DLD1 (cell line): ENCODE results near the gene GSG1L.

ENCODE experiments used
- in situ Hi-C: cut with HindIII; loops from 2 replicates; pipeline ENCODE4 v1.10.0; 2017; ENCODE audit warnings: low sequenced_read_pairs

Gene GSG1L

GRCh38 chr16:28092721-28093384, 29.3 kb upstream of the GSG1L start:
- in situ Hi-C loops: no loop called here

- in situ Hi-C loops: no loop called here
Measured at GRCh38 chr16:28091656-28092055, 28.1 kb upstream of the GSG1L start.

GRCh38 chr16:28090646-28091377, 27.3 kb upstream of the GSG1L start:
- in situ Hi-C loops: no loop called here

DNA sequence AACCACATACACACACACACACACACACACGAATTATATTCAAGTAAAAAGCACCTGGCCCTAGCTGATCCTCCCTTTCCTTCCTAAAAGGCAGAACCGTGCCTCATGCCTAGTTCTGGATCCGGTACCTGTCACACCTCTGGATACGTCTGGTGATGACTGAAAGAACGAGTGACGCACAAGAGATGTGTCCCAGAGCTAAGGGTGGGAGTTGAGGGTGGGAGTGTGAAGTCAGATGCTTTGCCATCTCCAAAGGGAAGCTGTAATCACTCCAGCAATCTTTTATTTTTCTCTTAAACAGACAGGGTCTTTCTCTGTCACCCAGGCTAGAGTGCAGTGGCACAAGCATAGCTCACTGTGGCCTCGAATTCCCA, 26.5 kb upstream of the GSG1L start:
- in situ Hi-C loops: no loop called here

GRCh38 chr16:28089205-28089991, 25.9 kb upstream of the GSG1L start:
- in situ Hi-C loops: no loop called here

GRCh38 chr16:28087675-28088300, 24.3 kb upstream of the GSG1L start:
- in situ Hi-C loops: no loop called here

GRCh38 chr16:28087140-28087660, 23.7 kb upstream of the GSG1L start:
- in situ Hi-C loops: no loop called here

- in situ Hi-C loops: no loop called here
Measured at GRCh38 chr16:28086186-28087139, 22.9 kb upstream of the GSG1L start.

- in situ Hi-C loops: no loop called here
Measured at GRCh38 chr16:28085389-28086171, 22.1 kb upstream of the GSG1L start.

GRCh38 chr16:28084209-28084608, 20.7 kb upstream of the GSG1L start:
- in situ Hi-C loops: no loop called here

GRCh38 chr16:28082624-28083023, 19.1 kb upstream of the GSG1L start:
- in situ Hi-C loops: no loop called here

DNA sequence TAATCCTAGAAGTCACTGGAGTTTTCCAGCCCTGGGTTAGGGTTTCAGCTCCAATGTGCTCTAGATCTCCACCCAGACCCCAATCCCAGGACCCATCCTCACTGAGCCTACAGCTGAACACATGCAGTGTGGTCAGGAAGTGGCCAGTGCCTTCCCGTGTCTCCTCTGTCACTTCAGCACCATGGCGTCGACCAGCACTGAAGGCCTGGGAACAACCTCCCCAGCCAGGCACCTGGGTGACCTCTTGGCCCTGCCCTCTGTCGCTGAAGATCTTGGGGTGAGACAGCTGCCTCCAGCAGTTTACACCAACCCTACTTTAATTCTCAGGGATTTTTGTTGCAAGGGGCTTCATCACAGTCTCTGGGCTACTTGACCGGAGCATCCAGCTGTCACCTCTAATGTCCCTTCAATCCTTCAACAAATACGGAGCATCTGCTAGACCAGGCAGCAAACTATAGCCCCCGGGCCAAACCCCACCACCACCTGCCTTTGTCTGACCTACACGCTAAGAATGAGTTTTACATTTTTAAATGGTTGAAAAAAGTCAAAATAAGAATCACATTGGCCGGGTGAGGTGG, 18.0 kb upstream of the GSG1L start:
- in situ Hi-C loops: no loop called here

- in situ Hi-C loops: no loop called here
Measured at GRCh38 chr16:28078261-28078660, 14.7 kb upstream of the GSG1L start.

DNA sequence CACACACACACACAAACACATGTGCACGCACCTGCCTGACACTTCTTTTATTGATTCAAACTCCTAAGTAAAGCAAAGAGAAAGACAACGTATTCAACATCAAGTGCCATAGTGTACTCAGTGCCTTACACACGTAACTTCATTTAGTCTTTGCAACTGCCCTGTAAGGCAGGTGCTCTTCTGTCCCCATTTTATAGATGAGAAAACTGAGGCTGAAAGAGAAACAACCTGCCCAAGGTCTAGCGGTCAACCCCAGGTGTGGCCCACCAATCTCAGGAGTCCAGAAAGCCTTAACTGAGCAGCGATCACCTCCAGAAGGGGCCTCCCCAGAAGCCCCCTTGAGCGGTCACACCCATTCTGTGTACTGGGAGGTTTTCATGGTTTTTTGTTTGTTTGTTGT, 10.3 kb upstream of the GSG1L start:
- in situ Hi-C loops: no loop called here

DNA sequence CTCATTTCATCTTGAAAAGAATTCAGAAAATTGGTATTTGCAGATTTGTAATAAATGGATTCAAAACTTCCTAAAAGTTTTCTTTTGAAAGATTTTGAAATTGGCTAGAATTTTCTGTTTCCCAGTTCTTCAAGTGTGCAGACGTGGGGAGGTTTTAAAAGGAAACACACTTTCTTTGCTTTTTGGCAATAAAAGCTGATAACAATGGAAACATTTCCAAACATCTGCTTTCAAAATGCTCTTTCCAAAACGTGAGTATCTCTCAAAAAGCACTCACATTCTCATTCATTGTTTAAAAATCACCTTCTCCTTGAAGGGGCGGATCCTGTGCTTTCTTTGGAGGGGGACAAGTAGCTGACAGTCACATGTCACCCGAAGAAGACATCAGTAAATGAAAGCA, 8.6 kb upstream of the GSG1L start:
- in situ Hi-C loops: no loop called here

DNA sequence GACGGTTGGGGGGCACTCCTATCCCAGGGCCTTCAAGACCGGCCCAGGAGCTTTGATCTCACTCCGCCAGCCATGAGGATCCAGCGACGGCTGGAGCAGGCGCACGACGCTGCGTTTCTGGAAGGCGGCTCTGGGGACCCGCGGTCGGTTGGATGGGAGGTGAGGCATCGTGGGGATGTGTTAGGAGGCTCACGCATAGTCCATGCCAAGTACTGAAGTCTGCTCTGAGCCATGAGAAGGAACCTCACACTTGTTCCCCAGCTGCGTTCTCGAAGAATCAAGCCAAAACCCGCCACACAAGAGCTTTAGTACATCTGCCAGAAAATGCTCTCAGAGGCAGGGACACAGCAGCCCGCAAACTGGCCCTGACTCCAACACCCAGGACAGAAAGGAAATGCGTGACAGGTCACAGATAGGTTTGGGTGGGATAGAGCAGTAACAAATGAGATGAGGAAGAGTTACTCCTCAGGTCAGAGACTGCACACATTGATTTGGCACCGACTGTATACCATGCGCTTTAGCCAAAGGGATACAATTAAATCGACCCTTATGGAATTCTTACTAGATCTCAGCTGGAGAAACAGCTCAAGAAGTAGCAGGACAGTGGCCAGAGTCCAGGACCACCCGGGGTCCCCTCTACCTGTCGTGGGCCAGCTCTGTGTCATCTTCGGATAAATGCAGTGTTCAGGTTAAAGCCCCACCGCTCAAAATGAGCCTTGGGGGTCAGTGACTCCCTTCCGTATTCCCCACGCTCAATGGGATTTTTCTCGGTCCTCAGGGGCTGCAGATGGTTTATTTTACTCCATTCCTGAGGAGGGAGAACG, 6.7 kb upstream of the GSG1L start:
- in situ Hi-C loops: no loop called here

GRCh38 chr16:28068976-28069375, 5.5 kb upstream of the GSG1L start:
- in situ Hi-C loops: no loop called here
